Stimulated activated CD4-positive, alpha-beta T cell treated with anti-CD3 and anti-CD28 coated beads, Interleukin-12 subunit alpha, Interleukin-12 subunit beta, amount 100 ng/mL, for 48 hours (primary cell): ENCODE data around the gene CARD11.
"Not testable (repeated sequence)": the region's sequence is repeated elsewhere in the genome, so short reads cannot be mapped to it uniquely, and the experiment has no call there.

Experiments
- DNase-seq, 3 donors: peaks; one replicate each; pipeline ENCODE4 v3.0.0-alpha.2; 2020; ENCODE audit warnings: low read depth in 2 of 3, low spot score in 1 of 3

Gene CARD11

DNA sequence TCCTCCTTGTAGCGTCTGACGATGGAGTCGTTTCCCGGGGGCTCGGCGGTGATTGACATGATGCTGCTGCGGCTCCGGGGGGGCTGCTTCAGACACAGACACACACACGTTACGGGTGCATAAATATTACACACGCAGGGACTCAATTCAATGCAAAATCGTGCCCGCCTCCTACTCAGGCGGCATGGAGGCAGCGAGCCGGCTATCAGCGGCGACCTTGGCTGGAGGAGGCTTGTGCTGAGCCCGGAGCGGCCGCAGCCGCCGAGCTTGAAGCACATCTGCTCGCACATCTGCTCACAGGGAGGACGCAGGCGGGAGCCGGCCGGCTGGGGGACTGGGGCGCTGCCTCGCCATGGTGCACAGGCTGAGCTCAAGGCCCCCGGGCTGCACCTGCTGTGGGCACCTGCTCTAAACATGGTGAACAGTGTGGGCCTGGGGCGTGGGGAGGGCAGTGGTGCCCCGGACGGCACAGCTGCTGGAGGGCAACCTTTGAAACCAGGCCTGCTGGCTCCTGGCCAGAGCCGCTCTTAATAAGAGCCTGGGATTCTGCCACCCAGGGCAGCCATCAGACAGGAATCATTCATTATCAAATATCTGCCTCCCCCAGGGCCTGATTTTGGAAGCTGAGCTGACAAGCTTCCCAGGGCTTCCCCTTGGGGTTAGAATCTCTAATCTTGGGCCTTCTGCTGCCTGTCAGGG lies 114.9 kb downstream of the CARD11 start:
- DNase-seq = no peak

DNA sequence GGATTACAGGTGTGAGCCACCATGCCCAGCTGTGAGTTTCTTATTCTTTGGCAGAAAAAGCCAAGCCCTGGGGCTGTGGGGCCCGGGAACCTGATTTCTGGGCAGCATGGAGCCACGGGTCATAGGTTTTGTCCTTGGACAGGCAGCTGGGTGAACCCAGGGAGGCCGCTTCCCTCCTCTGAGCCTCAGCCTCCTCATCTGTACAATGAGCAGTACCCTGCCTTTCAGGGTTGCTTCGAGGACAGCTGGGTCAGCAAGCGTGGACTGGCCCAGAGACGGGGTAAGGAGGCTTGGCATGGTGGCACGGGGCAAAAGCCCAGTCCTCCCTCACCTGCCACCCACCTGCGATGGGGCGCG lies 115.4 kb downstream of the CARD11 start:
- no peak for DNase-seq

DNA sequence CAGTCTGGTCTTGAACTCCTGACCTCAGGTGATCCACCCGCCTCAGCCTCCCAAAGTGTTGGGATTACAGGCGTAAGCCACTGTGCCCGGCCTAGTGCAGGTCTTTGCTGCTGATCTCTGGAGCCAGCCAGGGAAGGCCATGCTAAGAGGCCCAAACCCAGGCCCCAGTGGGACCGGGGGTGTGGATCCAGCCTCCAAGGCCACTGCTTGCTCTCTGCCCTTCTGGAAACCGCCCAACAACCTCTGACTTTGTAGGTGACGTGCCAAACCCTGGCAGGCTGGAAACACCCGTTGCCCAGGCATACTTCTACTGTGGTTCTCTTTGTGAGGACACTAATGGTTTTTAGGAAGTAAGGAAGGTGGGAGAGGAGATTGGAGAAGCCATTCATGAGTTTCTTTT lies 116.1 kb downstream of the CARD11 start:
- no peak for DNase-seq

DNA sequence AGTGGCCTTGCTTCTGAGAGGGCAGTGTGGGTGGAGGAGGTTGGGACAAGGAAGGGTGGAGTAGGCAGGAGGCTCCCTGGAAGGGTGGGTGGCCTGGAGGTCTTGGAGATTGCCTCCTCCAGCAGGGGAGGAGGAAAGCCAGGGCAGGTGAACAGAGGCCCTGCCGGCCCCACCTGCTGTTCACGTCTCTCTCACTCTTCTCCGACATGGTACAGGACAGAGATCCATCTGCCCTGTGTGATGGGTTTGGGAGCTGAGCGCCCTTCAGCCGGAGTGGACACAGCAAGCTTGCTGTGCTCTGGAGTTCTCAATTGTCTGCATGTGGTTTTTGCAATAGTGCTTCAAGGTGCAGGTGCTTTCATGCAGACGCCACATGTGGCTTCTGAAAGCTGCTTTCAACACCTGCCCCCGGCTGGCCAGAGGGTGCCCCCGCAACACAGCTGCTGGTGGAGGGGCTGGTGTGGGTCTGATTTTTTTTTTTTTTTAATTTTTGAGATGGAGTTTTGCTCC lies 116.7 kb downstream of the CARD11 start:
- DNase-seq = no peak

DNA sequence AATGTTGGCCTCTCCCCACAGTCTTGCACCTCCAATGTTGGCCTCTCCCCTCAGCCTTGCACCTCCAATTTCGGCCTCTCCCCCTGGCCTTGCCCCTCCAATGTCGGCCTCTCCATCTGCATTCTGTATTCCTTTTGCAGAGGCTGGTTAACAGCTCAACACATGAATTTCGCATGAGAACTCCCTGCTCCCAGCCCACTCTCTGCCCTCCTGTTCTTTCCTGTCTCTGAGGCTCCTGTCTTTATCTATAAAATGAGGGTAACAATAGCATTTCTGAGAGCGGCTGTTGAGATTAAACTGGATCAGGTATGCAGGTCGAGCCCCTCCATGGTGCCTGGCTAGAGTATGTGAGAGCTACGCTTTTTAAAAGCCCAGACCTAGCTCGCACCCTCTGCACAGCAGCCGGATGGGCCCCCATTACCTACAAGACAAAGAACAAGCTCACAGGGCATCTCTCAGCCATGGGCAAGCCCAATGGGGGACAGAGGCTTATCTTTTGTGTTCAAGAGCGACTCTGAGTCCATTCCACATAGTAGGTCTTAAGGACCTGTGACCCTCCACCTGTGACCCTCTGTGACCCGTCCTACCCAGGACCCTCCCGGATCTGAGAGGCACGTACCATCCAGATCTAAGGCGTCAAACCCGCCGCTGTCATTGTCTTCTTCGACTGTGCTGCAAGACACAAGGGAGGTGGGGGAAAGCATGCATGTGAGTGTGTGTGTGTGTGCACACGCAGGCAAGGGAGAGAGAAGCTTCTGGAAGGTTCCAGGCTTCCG lies 117.4 kb downstream of the CARD11 start:
- DNase-seq = no peak

DNA sequence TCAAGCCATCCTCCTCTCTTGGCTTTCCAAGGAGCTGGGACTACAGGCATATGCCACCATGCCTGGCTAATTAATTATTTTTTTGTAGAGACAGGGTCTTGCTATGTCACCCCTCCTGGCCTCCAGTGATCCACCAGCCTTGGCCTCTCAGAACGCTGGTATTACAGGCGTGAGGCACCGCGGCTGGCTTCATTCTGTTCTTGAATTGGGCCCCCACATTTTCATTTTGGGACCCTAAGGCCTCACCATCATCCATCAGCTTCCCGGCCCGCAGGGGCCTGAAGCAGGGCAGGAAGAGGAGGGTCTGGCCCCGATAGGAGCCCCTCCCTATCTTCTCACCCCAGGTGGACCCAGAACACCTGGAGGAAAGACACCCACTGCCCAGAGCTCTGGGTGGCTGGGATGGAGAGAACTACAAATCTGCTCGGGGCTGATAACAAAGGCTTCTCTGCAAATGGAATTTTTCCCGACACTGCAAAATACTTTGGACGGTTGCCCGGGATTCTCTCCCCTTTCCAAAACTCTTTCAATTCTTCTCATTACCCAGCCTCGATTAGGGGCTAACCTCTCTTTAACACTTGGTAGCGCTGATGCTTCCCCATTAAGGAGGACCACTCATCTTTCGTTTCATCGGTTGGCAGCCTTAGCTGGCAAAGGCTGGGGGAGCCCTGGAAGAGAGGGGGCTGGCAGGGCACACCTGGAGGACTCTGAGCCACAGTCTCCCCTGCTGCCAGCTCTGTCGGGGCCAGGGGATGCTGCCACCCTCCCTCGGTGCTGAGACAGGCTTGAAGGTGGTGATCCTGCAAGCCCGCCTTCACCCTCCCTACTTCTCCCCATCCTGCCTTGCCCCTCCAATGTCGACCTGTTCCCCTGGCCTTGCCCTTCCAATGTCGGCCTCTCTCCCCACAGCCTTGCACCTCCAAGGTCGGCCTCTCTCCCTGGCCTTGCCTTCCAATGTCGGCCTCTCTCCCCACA lies 118.5 kb downstream of the CARD11 start:
- no peak for DNase-seq

DNA sequence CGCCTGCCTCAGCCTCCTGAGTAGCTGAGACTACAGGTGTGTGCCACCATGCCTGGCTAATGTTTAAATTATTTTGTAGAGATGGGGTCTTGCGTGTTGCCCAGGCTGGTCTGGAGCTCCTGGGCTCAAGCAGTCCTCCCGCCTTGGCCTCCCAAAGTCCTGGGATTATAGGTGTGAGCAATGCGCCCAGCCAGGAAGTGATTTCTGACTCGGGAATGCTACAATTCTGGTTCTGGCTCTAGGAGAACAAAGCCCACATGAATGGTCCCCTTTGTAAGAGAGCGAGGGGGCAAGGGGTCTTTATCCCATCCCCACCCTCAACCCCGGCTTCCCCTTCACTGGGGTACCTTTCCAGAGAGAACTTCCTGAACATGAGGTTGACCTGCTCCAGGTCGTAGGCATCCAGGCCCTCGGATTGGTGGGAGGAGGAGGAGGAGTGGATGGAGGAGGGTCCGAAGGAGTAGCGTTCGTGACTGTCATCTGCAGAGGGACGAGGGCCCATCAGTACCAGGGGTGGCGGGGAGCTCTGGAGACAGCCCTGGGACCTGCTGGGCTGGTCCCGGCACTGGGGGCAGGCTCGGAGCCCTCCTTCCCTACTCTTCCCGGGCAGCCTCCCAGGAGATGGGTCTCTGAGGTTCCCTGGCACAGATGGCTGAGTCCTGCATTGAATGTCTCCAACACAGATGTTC lies 119.6 kb downstream of the CARD11 start:
- DNase-seq = no peak

DNA sequence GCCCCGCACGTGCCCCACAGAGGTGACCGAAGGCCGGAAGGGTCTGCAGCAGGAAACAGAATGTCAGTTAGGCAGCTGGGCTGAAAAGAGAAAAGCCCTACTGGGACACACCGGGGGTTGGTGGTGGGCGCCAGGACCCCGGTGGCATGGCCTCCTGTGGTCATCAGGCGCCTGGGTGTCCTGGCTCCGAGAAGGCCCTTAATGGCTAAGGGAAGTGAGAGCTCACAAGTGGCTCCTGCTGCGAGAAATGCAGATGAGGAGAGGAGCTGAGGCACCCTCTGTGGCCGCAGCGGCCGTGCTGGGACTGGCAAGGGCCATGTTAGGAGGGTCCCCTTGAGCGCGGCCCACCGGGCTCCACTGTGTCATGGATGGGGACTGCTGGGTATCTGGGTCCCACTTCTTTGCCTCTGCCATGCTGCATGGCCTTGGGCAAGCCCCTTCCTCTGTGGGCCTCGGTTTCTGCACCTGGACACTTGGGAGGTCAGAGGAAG lies 120.3 kb downstream of the CARD11 start:
- no peak for DNase-seq

DNA sequence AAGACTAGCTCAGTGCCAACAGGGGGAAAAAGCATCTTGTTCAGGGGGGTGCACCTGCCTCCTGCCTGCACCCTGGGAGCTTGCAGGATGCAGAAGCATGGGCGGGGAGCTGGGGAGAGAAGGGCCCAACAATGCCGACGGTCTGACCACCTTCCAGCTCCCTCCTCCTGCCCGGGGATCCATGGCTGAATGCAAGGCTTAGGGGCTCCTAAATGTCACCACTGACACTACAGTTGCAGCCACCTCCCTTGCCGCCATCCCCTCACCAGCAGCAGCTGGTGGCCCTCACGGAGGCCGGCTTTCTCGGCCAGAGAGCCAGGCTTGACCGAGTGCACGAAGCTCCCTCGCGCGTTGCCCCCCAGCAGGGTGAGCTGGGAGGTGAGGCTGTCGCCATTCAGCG lies 120.8 kb downstream of the CARD11 start:
- DNase-seq = no peak

DNA sequence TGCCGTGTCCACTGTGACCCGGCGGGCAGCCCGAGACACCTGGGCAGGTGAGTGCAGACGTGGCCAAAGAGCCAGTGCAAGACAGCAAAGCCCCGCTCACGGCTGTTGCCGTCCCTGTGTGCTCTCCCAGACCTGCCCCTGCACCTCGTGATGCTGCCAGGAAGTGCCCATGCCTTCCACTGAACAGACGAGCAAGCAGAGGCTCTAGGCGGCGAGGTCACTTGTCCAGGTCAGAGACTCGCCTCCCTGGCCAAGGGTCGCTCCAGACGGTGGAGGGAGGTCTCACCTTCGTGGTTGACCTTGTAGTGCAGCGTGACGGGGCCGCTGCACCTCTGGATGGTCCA lies 121.3 kb downstream of the CARD11 start:
- DNase-seq = no peak

DNA sequence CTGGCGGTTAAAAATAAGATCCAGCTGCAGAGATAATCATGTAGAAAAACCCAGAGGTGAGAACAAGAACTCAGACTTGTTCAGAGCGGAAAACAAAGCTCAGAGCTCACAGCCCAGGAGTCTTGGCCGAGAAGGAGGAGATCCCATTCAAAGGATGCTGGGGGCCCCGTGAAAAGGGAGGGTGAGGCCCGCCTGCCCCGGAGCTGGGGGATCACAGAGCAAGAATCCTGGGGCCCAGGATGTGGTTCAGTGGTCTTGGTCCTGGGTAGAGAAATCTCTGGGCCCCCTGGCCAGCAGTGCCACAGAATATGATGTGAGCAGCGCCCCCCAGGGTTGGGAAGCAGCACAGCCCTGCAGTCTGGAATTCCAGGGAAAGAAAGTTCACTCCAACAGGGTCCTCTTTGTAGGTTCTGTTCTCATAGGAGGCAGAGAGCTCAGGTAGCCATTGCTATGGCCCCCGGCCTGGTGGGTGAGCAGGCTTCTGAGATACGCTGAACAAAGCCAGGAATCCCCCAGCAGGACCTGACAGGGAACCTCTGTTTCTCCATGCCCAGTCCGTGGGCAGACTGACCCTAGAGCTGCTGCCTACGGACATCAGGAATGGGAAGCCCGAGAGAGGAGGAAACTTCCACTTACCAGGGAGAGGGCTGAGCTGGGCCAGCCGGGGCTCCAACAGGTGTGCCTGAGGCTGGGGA lies 121.9 kb downstream of the CARD11 start:
- DNase-seq = no peak

DNA sequence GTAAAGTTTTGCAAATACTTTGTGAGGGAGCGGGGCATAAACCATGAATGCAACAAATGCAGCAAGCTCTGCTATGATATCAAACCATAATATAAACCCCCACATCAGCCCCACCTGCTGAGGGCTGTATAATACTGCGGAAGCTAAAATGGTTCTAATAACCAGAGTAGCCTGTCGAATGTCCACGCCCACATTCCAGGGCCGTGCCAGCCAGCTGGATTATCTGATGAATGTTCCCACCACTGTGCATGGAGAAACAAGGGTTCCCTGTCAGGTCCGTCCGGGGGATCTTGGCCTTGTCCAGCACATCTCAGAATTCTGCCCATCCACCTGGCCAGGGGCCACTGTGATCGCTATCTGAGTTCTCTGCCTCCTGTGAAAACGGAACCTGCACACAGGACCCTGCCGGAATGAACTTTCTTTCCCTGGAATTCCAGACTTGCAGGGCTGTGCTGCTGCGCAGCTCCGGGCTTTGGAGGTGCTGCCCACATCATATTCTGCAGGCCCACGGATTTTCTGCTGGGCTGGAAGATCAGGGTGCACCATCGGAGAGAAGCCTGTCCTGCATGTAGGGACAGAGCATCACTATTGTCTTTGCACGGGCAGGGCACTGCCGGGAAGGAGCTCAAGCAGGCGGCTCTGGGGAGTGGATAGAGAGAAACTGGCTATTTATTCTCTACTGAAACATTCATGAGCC lies 122.6 kb downstream of the CARD11 start:
- no peak for DNase-seq

DNA sequence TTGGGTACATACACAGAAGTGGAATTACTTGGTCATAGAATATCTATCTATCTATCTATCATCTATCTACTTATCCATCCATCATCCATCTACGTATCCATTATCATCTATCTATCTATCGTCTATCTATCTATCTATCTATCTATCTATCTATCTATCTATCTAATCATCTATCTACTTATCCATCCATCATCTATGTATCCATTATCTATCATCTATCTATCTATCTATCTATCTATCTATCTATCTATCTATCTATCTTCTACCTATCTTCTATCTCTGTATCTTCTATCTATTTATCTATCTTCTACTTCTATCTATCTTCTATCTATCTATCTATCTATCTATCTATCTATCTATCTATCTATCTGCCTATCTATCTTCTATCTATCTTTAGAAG lies 123.2 kb downstream of the CARD11 start:
- not testable (repeated sequence) for DNase-seq

DNA sequence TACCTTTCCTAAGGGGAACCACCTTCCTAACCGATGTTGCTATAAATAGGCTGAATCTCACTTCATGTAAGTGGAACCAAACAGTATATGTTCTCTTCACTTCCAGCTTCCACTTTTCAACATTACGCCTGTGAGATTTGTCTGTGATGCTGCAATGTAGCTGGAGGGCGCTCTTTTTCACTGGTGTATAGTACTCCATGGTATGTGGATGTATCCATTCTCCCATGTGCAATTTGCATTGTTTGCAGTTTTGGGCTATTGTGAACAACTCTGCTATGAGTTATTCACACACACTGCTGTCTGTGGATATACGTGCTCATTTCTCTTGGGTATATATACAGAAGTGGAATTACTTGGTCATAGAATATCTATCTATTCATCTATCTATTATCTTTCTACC lies 123.6 kb downstream of the CARD11 start:
- DNase-seq = no peak

DNA sequence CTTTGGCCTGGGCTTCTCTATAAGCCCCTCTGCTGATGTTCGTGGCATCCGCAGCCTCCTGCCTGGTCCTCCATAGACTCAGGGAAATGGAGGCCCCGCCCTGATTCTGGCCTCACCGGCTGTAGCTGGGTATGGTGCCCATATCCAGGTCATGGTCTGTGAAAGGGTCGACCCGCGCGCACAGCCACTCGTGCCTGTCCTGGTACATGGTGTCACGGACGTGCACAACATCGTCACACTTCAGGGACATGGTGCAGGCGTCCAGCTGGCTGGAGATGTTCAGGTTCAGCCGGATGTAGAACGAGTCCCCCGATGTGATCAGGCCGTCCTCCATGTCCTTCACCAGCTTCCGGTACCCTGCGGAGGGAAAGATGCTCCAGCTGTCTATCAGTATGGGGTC lies 124.4 kb downstream of the CARD11 start:
- no peak for DNase-seq

DNA sequence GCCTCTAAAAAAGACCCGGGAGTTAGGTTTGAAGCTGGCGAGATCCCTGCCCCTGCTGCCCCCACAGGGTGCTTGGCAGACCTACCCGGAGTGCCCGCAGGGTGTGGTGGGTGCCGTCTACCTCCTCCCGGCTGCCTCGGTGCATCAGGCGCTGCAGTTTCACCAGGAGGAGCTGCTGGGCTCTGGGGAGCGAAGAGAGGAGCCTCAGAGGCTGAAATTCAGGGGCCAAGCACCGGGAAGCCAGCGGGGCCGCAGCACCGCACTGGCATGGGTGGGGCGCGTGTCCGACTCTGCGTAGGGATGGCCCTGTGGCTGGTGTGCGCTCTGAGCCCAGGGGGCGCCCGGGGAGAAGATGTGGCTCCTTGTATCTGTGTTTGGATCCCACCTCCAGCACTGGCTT lies 125.3 kb downstream of the CARD11 start:
- no peak for DNase-seq

DNA sequence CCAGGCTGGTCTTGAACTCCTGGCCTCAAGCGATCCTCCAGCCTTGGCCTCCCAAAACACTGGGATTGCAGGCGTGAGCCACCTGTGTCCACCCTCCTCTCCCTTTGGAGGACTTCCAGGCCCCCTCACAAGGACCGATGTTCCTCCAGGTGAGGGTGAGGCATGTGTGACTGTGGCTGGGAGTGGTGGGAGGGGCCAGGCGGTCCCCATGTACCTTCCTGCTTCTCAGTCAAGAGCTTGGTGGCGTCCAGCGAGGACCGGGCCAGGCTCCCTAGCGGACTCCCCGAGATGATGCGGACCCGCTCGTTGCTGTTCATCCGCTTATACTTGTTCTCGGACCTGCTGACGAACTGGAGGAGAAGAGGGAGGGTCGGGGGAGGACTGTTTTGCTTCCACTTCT lies 128.6 kb downstream of the CARD11 start:
- DNase-seq = no peak

DNA sequence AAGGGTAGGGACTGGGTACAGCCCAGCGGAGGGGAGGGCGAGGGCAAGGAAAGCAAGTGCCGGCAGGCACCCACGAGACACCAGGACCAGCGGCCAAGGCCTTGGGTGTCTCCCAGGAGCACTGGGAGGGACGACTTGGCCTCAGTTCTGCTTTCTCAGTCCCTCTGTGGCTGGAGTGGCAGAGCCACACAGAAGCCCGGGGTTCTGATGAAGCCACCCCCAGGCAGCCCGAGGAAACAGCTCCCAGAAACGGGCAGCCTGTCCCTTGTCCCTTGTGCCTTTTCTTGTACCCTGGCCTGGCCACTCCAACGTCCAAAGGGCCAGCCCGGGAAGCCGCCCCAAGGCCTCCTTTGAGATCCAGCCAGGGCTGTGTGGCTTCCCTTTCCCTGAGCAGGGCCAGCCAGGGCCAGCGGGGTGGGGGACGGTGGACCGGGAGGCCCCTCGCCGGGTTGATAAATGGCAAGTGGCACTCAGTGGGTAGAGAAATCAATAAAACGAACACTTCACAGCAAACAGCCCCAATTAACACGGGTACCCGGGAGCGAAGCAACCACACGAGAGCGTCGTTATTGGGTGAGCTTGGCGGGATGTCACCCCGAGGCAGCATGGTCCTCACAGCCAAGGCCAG lies 129.8 kb downstream of the CARD11 start:
- no peak for DNase-seq
